NCI-H1092 treated with DMSO at 0.1 percent for 48 hours (cell line): ENCODE data around the gene DTD2.
A peak's percentile ranks its signal among the peaks of the same experiment; 100 is the strongest.
"Not testable (repeated sequence)": the region's sequence is repeated elsewhere in the genome, so short reads cannot be mapped to it uniquely, and the experiment has no call there.

ENCODE experiments used
- DNase-seq: peaks from one replicate; lab custom pipeline; 2025; lab: John Stamatoyannopoulos, UW

DTD2 gene

GRCh38 chr14:31456841-31457664 lies at the start of gene DTD2:
DTD2 (minus strand) TSS chr14:31457506; CDS start chr14:31457393, 113 bp downstream.
- peak; percentile 97 for DNase-seq

GRCh38 chr14:31505411-31505810 lies 48.1 kb upstream of the DTD2 start:
- no peak for DNase-seq

- DNase-seq, result no peak
These were observed 44.6 kb upstream of the DTD2 start for GRCh38 chr14:31501870-31502269.

GRCh38 chr14:31492759-31493498 lies 35.6 kb upstream of the DTD2 start:
- no peak for DNase-seq

GRCh38 chr14:31489691-31490090 lies 32.4 kb upstream of the DTD2 start:
- no peak for DNase-seq

- DNase-seq, result no peak
These were observed 30.6 kb upstream of the DTD2 start, which contains the start of gene GPR33 for GRCh38 chr14:31487886-31488285. GPR33 (minus strand) TSS chr14:31488039; CDS start chr14:31483965, 4,074 bp downstream.

GRCh38 chr14:31486764-31487163 lies 29.5 kb upstream of the DTD2 start:
- DNase-seq, result no peak

- no peak for DNase-seq
These were observed 27.4 kb upstream of the DTD2 start for GRCh38 chr14:31484754-31485153.

GRCh38 chr14:31480156-31480555 lies 22.9 kb upstream of the DTD2 start:
- no peak for DNase-seq

GRCh38 chr14:31479027-31479426 lies 21.7 kb upstream of the DTD2 start:
- no peak for DNase-seq

- no peak for DNase-seq
These were observed 19.9 kb upstream of the DTD2 start for GRCh38 chr14:31477248-31477647.

- no peak for DNase-seq
These were observed 19.0 kb upstream of the DTD2 start for GRCh38 chr14:31476131-31476866.

GRCh38 chr14:31466554-31466953 lies 9.2 kb upstream of the DTD2 start:
- no peak for DNase-seq

GRCh38 chr14:31465111-31465510 lies 7.8 kb upstream of the DTD2 start:
- no peak for DNase-seq

GRCh38 chr14:31462450-31462849 lies 5.1 kb upstream of the DTD2 start:
- DNase-seq, result not testable (repeated sequence)

- no peak for DNase-seq
These were observed 4.2 kb upstream of the DTD2 start for GRCh38 chr14:31461545-31461944.

GRCh38 chr14:31457665-31458659 lies 656 bp upstream of the DTD2 start:
- no peak for DNase-seq

- peak; percentile 13 for DNase-seq
These were observed 7.2 kb downstream of the DTD2 start for GRCh38 chr14:31449971-31450610.

- DNase-seq, result no peak
These were observed 8.2 kb downstream of the DTD2 start for GRCh38 chr14:31449136-31449535.

- no peak for DNase-seq
These were observed 11.6 kb downstream of the DTD2 start for GRCh38 chr14:31445703-31446102.

GRCh38 chr14:31442284-31442683 lies 15.0 kb downstream of the DTD2 start:
- DNase-seq, result no peak
